Subcutaneous adipose tissue (tissue), 4 donors: ENCODE data around the gene CDC42EP3. TPM values are rescaled to one million over a fixed set of nuclear protein-coding genes. Genes with fewer than 3 reads are reported as not detected.

ENCODE experiments used
- total RNA-seq, 4 donors: library from RNA; depleted of rRNA; stranded (reverse); fragments of >200 nt; gene quantifications; one replicate each; pipeline ENCODE4 v1.1.0, GENCODE V29; 2016
- TF ChIP-seq, protein P1 (sequence below): fragments of 450-650 bp; IDR thresholded peaks from one replicate; pipeline ENCODE4 v1.5.1; 2016; ENCODE audit warnings: low read depth, mild to moderate bottlenecking, control low read depth, antibody characterized with exemption, moderate library complexity

CDC42EP3 gene
- total RNA-seq, 4 donors from 2014 or later = 29.7 to 56.9 (median 40.6) TPM

GRCh38 chr2:37695336-37695735, 23.9 kb upstream of the CDC42EP3 start:
- TF ChIP-seq, protein P1, sequence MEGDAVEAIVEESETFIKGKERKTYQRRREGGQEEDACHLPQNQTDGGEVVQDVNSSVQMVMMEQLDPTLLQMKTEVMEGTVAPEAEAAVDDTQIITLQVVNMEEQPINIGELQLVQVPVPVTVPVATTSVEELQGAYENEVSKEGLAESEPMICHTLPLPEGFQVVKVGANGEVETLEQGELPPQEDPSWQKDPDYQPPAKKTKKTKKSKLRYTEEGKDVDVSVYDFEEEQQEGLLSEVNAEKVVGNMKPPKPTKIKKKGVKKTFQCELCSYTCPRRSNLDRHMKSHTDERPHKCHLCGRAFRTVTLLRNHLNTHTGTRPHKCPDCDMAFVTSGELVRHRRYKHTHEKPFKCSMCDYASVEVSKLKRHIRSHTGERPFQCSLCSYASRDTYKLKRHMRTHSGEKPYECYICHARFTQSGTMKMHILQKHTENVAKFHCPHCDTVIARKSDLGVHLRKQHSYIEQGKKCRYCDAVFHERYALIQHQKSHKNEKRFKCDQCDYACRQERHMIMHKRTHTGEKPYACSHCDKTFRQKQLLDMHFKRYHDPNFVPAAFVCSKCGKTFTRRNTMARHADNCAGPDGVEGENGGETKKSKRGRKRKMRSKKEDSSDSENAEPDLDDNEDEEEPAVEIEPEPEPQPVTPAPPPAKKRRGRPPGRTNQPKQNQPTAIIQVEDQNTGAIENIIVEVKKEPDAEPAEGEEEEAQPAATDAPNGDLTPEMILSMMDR = no peak

DNA sequence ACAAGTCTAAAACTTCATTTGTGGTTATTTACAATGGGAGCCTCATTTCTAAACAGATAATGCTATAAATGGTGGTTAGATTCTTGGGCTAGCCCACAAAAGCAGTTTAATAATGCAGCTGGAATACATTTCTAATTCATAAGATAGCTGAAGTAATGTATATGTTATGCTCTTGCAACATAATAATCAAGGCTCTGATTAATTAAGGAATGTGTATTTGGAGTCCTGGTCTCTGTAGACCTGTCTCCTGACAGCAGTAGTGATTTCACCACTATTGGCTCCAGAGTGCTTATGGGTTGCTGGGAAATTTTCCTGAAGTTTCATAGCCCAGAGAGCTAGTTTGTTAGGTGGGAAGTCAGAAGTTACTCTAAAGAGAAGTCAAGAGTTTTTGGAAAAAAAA, 21.3 kb upstream of the CDC42EP3 start:
- TF ChIP-seq, protein P1 = no peak

- TF ChIP-seq, protein P1 = no peak
Measured at GRCh38 chr2:37689751-37690150, 18.3 kb upstream of the CDC42EP3 start.

- TF ChIP-seq, protein P1 = no peak
Measured at GRCh38 chr2:37688771-37689468, 17.5 kb upstream of the CDC42EP3 start.

DNA sequence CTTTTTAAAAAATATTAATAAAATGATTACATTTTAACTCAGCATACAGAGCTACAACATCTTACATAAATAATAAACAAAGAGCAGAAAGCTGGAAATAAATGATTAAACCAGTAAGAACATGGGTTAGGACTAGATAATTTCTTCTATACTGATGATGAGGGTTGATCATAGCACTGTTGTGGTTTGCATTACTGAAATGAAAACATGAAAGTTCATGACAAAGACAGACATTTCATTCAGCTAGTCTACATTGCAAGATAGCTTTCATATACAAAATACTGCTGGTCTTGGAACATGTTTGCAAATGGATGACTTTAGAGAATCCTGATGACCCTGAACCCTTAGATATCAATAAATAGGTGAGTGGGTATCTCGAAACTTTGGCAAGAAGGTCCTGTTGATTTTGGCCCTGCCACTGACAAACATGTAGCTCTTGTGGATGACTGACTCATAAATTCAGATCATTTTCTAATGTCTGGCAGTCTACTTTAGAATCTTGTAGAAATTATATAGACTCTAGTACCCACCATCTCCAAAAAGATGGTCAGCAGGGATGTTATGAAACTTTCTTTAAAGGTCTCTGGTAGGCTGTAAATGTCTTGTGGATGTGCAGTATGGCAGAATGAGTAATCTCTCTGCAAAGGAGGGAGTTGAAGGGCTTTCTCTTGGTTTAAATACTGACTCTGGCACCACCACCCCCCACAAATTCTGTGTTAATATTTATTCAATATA, 15.5 kb upstream of the CDC42EP3 start:
- TF ChIP-seq, protein P1 = no peak

DNA sequence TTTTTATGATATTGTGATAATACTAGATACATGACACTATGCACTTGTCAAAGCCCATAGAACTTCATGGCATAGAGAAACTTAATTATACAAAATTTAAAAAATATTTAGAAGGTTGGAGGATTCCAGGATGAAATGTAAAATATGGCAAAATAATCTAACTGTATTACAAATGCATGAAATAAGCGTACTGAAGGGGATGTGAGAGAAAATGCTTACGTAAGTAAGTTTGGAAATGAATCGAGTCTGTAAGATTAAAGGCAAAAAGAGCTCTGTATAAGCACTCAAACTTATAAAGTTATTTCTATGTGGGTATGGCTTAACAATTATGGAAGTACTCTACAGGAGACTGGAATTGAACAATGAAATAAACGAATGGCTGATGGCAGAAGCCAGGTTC, 13.4 kb upstream of the CDC42EP3 start:
- TF ChIP-seq, protein P1 = no peak

DNA sequence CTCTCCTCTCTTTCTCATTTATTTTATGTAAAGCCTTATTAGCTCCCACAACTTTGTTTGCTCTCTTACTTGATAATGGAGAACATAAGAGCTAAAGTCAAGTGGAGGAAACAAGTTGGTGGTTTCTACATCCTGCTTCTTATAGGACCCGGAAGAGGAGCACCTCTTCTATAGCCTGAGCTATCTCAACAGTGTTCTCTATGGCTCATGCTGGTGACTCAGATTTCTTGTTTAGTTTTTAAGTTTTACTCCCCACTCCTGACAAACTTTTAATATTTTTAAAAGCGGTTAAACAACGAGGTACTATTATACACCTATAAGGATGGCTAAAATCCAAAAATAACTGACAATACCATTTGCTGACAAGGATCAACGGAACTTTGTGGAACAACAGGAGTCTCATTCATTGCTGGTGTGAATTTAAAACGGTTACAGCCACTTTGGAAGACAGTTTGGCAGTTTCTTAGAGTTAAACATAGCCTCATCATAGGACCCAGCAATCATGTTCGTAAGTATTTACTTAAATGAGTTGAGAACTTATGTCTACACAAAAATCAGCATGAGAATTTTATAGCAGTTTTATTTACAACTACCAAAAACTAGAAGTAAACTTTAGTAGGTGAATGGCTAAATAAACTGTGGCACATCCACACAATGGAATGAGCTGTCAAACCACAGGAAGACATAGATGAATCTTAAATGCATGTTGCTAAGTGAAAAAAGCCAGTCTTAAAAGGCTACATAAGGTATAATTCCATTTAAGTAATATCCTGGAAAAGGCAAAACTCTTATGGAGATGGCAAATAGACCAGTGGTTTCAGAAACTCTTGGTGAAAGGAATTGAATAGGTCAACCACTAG, 12.7 kb upstream of the CDC42EP3 start:
- TF ChIP-seq, protein P1 = no peak
